ENCODE data around the gene RBM24.
"Not testable (repeated sequence)": the region's sequence is repeated elsewhere in the genome, so short reads cannot be mapped to it uniquely, and the experiment has no call there.

RBM24 gene

DNA sequence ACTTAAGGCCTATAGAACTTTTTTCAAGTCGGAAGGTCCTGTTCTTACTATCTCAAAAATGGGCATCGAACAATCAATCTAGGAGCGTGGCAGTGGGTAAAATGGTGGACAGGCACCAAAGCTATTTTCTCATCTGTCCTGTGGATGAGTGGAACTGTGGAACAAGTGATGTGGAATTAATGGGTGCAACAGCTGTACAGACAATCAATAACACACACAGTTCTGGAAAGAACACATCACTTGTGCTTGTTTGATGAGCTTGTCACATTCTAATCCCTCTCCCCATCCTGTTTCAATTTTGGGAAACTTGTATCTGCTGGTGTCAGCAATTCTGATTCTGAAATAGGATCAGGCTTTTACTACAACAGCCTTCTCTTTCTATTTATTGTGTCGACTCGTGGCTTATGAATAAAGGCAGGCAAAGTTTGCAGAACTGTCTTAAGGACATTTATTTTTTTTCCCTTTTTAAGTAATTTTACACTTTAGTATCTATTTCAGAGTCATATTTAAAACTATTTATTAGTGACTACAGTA, 11.5 kb downstream of the RBM24 start:
- DNase-seq = no peak

- DNase-seq = no peak
These were observed 12.2 kb downstream of the RBM24 start for GRCh38 chr6:17293395-17293794.

- DNase-seq = no peak
These were observed 16.3 kb downstream of the RBM24 start for GRCh38 chr6:17297271-17298080.

- DNase-seq = no peak
These were observed 17.1 kb downstream of the RBM24 start for GRCh38 chr6:17298257-17298656.

- DNase-seq = no peak
These were observed 18.1 kb downstream of the RBM24 start for GRCh38 chr6:17299222-17299621.

DNA sequence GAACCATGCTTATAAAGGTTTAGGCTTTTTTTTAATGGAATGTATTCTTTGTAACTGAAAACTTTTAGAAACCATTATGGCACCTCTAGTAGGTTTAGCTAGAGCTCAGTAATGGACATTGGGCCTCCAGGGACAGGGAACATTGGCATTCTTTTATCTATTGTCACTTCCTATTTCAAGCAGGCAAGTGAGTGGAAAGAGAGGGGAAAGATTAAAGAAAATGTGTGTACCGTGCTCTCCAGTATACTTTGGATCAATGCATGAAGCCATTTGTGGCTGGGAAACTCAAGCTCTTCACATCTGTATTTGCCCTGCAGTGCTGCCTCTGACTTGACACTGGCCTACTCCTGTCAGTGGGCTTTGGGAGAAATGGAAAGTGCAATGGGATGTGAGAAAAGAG, 18.6 kb downstream of the RBM24 start:
- DNase-seq = no peak

DNA sequence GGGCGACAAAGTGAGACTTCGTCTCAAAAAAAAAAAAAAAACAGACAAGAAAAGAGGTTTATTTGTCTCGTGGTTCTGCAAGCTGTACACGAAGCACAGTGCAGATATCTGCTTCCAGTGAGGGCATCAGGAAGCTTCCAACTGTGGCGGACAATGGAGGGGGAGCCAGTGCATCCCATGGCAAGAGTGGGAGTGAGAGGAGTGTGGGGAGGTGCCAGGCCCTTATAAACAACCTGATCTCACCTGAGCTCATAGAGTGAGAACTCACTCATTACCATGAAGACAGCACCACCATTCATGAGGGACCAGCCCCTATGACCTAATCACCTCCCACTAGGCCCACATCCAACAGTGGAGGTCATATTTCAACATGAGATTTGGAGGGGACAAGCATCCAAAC, 19.5 kb downstream of the RBM24 start:
- DNase-seq = no peak

- no peak for DNase-seq
These were observed 22.3 kb downstream of the RBM24 start for GRCh38 chr6:17303444-17303843.

DNA sequence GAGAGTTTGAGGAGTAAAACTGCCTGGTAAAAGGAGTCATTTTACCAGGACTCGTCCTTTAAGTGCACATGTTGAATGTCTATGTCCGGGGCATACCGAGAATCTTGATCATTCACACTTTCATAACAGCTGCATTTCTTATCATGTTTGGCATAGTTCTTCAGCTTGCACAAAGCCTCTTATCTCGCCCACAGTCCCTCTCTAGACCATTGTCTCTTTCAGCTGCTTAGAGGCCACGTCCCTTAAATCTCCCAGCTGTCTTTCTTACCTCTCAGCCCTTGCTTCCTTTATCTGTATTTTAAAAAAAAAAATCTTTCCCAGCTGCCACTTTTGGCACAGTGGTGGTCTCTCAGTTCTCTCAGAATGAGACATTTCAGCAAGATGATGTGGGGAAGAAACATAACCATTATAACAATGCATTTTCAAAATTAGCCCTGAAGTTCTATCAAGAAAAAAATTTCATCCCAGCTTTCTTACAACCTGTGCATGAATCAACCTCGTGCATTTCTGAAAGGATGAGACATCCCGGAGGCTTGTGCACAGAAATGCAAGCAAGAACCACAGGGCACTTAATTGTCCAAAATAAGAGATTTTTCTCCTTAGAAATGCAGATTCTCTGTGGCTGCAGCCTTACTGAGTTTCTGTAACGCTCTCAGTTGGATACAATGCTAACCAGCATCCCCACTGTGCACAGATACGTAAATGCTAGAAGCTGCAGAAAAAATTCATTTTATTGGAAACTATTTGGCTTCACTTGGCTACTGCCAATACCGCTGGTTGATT, 24.2 kb downstream of the RBM24 start:
- no peak for DNase-seq

DNA sequence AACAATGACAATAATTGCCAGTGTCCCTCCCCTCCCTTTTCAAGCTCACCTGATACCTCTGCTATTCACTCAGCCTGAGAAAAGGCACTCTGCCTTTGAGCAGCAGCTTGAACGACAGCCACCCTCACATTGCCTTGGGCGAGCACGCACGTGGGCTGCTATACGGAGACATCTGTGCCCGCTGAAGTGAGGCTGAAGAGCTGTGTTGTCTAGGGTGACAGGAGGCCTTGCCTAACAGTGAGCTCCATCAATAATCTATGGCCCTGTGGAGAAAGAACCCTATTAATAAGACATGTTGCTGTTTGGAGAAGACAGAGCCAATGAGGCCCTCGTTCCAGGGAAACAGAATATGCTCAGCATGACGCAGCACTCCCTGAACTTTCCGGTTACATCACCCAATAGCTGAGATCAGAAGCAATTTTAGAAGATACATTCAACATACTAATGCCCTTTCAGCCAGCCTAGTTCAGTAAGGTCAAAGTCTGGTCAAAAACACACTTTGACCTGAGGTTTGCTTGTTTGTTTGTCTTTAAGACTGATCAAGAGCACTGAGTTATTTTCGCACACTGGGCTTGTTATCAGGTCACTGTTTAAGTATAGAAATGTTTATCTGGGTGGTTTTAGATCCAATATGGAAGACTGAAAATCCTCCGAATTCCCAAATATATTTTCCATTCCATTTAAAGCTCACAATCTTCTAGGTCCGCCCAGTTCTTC, 30.6 kb downstream of the RBM24 start:
- DNase-seq = no peak

- DNase-seq = not testable (repeated sequence)
These were observed 32.1 kb downstream of the RBM24 start for GRCh38 chr6:17313238-17313637.

GRCh38 chr6:17313971-17314370, 32.8 kb downstream of the RBM24 start:
- DNase-seq = no peak

DNA sequence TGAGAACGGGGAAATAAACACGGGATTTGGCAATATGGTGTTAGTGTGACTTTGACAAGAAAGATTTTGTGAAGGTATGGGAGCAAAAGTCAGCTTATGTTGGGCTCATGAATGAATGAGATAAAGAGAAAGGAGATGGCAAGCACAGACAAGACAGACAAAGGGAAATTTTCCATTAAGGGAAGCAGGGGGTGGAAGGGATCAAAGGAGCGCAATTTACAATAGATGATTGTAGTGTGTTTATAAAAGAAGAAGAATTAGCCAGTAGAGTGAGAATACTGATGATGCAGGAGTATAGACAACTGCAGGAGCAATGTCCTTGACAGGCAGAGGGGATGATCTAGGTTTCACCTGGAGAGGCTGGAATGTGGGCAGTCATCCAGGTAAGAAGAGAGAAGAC, 34.1 kb downstream of the RBM24 start:
- DNase-seq = no peak

DNA sequence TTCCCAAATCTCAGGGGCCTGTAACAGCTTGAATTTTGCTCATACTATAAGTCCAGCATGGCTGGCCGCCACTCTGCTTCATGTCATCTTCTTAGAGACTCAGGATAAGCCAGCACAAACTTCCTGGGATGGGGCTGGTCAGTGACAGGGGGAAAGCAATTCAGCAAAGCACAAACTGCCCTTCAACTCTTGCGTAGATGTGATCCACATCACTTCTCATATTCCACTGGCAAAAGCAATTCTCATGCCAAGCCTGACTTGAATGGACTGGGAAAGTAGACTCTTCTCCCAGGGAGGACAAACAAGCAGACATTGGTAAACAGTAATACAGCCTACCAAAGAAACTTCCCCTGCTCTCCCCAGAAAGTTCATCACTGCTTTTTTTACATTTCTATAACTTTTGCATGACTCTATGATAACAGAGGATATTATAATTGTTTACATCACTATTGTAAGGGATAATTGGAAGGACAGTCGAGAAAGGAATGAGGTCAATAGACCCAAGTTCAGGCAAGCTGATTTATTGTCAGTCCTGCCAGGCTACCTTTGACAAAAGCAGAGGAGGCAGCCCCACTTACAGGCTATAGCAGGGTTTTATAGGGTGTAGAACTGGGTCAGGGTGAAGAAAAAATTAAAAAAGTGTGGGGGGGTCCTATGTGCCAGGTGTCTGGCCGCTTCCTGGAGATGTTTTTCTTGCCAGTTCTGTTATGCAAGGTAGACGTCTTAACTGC, 37.4 kb downstream of the RBM24 start:
- DNase-seq = no peak

DNA sequence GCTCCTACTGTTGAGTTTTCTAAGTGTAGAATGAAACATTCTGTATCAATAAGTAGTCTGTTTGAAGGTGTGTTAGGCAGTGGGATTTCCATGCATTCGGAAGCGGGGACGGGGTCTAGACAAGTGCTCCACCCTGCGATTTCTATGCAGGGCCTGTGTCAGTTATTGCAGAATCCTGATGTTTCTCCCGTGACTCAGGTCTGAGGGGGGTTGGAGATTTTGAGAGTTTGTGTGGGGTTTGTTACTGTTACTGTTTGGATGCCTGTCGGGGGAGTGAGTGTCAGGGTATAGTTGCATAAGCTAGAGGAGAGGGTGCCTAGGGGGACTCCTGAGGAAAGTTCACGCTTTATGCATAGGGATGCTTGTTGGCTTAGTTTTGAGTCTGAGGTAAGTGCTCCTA, 39.1 kb downstream of the RBM24 start:
- DNase-seq = not testable (repeated sequence)

GRCh38 chr6:17331238-17331637, 50.1 kb downstream of the RBM24 start:
- no peak for DNase-seq

- DNase-seq = no peak
These were observed 53.1 kb downstream of the RBM24 start for GRCh38 chr6:17334265-17334664.

DNA sequence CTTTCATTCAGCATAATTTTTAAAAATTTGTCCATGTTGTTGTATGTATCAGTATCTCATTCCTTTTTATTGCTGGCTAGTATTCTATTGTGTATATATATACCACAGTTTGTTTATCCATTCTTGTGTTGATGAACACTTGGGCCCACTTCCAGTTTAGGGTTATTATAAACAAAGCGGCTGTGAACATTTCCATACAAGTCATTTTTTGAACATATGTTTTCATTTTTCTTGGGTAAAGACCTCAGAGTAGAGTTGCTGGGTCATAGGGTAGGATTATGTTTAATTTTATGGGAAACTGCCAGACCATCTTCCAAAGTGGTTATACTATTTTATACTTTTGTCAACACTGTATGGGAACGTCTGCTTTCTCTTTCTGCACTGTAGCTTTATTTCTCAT, 55.3 kb downstream of the RBM24 start:
- no peak for DNase-seq

DNA sequence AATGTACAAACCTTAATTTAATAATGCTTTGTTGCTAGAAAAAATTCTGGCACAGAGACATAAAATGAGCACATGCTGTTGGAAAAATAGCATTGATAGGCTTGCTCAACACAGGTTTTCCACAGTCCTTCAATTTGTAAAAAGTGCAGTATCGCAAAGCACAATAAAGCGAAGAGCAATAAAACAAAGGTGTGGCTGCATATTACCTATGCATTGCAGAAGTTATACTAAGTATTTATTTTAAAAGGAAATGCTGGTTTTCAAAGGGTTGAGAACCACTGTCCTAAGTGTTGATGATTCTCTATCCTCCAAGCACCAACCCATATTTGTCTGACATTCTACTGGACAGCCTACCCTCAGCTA, 58.1 kb downstream of the RBM24 start:
- DNase-seq = no peak

- no peak for DNase-seq
These were observed 60.1 kb downstream of the RBM24 start for GRCh38 chr6:17341117-17341805.

DNA sequence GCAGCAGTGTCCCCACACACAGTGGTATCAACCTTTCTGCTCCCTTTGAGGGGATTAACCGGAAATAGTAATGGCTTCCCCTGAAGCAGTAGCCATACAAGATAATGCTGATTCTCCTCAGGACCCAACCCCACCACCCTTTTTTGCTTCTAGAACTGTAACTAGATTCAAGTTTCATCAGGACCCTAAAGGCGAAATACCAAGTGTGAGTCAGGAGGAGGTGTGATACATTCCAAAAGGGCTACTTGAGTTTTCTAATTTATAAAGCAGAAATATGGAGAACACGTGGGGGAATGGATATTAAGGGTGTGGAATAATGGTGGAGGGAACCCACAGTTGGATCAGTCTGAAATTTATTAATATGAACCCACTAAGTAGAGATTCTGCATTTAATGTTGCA, 60.7 kb downstream of the RBM24 start:
- DNase-seq = no peak

GRCh38 chr6:17343215-17343614, 62.1 kb downstream of the RBM24 start:
- no peak for DNase-seq
